ENCODE results near the gene COL26A1.

Gene COL26A1

GRCh38 chr7:101457001-101457750, 94.5 kb downstream of the COL26A1 start:
- TF ChIP-seq POLR2AphosphoS5 (IDR thresholded peaks at IDR 0.05; ENCODE audit: low read depth, low read length) (no peak), TAF1 (IDR thresholded peaks at IDR 0.05; ENCODE audit: borderline replicate concordance, insufficient read depth, low read length) (no peak), SIN3A (IDR thresholded peaks at IDR 0.05; ENCODE audit: borderline replicate concordance, insufficient read depth, low read length) (no peak), FOXP2 (optimal IDR thresholded peaks at IDR 0.05; ENCODE audit: borderline replicate concordance, extremely low read depth, extremely low read length, insufficient read depth) (no peak), REST (IDR thresholded peaks at IDR 0.05; ENCODE audit: insufficient read depth in 1 of 2, low read depth in 2 of 2, low read length in 2 of 2) (no peak)

GRCh38 chr7:101465131-101465530, 102.5 kb downstream of the COL26A1 start:
- TF ChIP-seq FOXP2 (optimal IDR thresholded peaks at IDR 0.05; ENCODE audit: borderline replicate concordance, extremely low read depth, extremely low read length, insufficient read depth) (no peak), REST (IDR thresholded peaks at IDR 0.05; ENCODE audit: insufficient read depth in 1 of 2, low read depth in 2 of 2, low read length in 2 of 2) (no peak), SIN3A (IDR thresholded peaks at IDR 0.05; ENCODE audit: borderline replicate concordance, insufficient read depth, low read length) (no peak), POLR2AphosphoS5 (IDR thresholded peaks at IDR 0.05; ENCODE audit: low read depth, low read length) (no peak), TAF1 (IDR thresholded peaks at IDR 0.05; ENCODE audit: borderline replicate concordance, insufficient read depth, low read length) (no peak)

DNA sequence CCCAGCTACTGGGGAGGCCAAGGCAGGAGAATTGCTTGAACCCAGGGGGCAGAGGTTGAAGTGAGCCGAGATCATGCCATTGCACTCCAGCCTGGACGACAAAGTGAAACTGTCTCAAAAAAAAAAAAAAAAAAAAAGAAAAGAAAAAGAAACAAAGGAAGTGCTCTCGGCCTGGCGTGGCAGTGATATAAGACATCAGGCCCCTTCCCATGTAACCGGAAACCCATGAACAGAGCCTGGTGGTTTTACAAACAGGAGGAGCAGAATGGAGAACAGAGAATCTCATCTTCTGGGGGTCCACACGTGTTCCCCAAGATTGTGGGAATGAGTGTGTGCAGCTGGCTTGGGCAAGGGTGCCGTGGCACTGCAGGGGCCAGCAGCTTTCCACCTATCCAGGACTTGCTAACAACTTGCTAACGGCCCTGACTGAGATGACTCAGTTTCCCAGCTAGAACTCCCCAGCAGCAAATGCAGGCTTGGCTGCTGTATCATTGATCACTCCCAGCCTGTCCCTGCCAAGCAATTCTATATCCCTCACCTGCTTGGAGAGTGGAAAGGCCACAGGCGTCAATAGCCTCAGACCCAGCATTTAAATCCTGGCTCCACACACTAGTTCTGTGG, 103.0 kb downstream of the COL26A1 start:
- no peak for TF ChIP-seq REST (IDR thresholded peaks at IDR 0.05; ENCODE audit: insufficient read depth in 1 of 2, low read depth in 2 of 2, low read length in 2 of 2)

GRCh38 chr7:101466871-101467270, 104.2 kb downstream of the COL26A1 start:
- no peak for TF ChIP-seq FOXP2 (optimal IDR thresholded peaks at IDR 0.05; ENCODE audit: borderline replicate concordance, extremely low read depth, extremely low read length, insufficient read depth)
- TF ChIP-seq POLR2AphosphoS5 (IDR thresholded peaks at IDR 0.05; ENCODE audit: low read depth, low read length) = no peak
- TF ChIP-seq REST (IDR thresholded peaks at IDR 0.05; ENCODE audit: insufficient read depth in 1 of 2, low read depth in 2 of 2, low read length in 2 of 2) = no peak
- no peak for TF ChIP-seq SIN3A (IDR thresholded peaks at IDR 0.05; ENCODE audit: borderline replicate concordance, insufficient read depth, low read length)
- no peak for TF ChIP-seq TAF1 (IDR thresholded peaks at IDR 0.05; ENCODE audit: borderline replicate concordance, insufficient read depth, low read length)

Data from PFSK-1 (cell line).